Measurements from ENCODE around the gene VIPR2.

GRCh38 chr7:158994687-158995086 lies 150.0 kb downstream of the VIPR2 start:
- TF ChIP-seq, protein P1, sequence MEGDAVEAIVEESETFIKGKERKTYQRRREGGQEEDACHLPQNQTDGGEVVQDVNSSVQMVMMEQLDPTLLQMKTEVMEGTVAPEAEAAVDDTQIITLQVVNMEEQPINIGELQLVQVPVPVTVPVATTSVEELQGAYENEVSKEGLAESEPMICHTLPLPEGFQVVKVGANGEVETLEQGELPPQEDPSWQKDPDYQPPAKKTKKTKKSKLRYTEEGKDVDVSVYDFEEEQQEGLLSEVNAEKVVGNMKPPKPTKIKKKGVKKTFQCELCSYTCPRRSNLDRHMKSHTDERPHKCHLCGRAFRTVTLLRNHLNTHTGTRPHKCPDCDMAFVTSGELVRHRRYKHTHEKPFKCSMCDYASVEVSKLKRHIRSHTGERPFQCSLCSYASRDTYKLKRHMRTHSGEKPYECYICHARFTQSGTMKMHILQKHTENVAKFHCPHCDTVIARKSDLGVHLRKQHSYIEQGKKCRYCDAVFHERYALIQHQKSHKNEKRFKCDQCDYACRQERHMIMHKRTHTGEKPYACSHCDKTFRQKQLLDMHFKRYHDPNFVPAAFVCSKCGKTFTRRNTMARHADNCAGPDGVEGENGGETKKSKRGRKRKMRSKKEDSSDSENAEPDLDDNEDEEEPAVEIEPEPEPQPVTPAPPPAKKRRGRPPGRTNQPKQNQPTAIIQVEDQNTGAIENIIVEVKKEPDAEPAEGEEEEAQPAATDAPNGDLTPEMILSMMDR (IDR thresholded peaks at IDR 0.05; ENCODE audit: borderline replicate concordance, extremely low read depth, low read length, poor library complexity, severe bottlenecking) = no peak
- no peak for TF ChIP-seq EZH2 (IDR thresholded peaks at IDR 0.05; ENCODE audit: borderline replicate concordance, low read depth, low read length, severe bottlenecking)
